Caco-2 (cell line): ENCODE results near the gene PFKFB3. TPM values are rescaled to one million over a fixed set of nuclear protein-coding genes. Genes with fewer than 3 reads are reported as not detected.

Experiments used
- Bru-seq: library from RNA; stranded (reverse); fragments of 400-500 nt; gene quantifications from one replicate; lab custom pipeline; 2021; lab: Mats Ljungman, UMichigan
- BruChase-seq, 2 experiments: library from RNA; stranded (reverse); fragments of 400-500 nt; gene quantifications; one replicate each; lab custom pipeline; 2021; lab: Mats Ljungman, UMichigan
- BruUV-seq: library from RNA; stranded (reverse); fragments of 400-500 nt; replicated peaks from 2 replicates; lab custom pipeline; 2021; lab: Mats Ljungman, UMichigan
- CTCF ChIA-PET: fragments of 300-600 bp; sonication (Branson Sonifier 250); formaldehyde crosslinking; loops from one replicate; lab custom pipeline; 2022; ENCODE audit warnings: antibody characterized with exemption; lab: Charles Lee
- POLR2A ChIA-PET: fragments of 300-600 bp; sonication (Branson Sonifier 250); formaldehyde crosslinking; loops from one replicate; lab custom pipeline; 2022; ENCODE audit warnings: antibody characterized with exemption; lab: Charles Lee
- DNase-seq, 2 experiments: peaks; one replicate each; pipeline versions ENCODE4 v3.0.0 to v3.0.0-alpha.2; 2020 to 2022
- H3K27me3 ChIP-seq: replicated peaks from 2 replicates; pipeline ENCODE4 v1.6.0; 2011; ENCODE audit warnings: low read length; ENCODE audit not compliant: control insufficient read depth, insufficient read depth
- H3K36me3 ChIP-seq: 2 replicates; pipeline ENCODE4 v1.5.1; 2011; ENCODE audit warnings: low read length; ENCODE audit not compliant: control insufficient read depth, insufficient read depth
- H3K4me1 ChIP-seq: fragments of 250-450 bp; sonication (Bioruptor Pico); 2 replicates; pipeline ENCODE4 v1.5.1; 2020; ENCODE audit warnings: mild to moderate bottlenecking
- H3K4me3 ChIP-seq: 2 replicates; pipeline ENCODE4 v1.5.1; 2011; ENCODE audit warnings: low read depth, mild to moderate bottlenecking, control low read depth, low read length
- H3K9me3 ChIP-seq: fragments of 250-450 bp; sonication (Bioruptor Pico); 2 replicates; pipeline ENCODE4 v1.5.1; 2020; ENCODE audit warnings: mild to moderate bottlenecking, moderate library complexity
- H3K27ac Mint-ChIP-seq: one replicate; pipeline ENCODE4 v1.8.0; 2022; ENCODE audit warnings: mixed read lengths; ENCODE audit not compliant: unreplicated experiment
- H3K27me3 Mint-ChIP-seq: one replicate; pipeline ENCODE4 v1.8.0; 2022; ENCODE audit warnings: mixed read lengths; ENCODE audit not compliant: insufficient read depth, unreplicated experiment
- H3K36me3 Mint-ChIP-seq: one replicate; pipeline ENCODE4 v1.8.0; 2022; ENCODE audit warnings: mild to moderate bottlenecking, mixed read lengths; ENCODE audit not compliant: insufficient read depth, unreplicated experiment
- H3K4me1 Mint-ChIP-seq: one replicate; pipeline ENCODE4 v1.8.0; 2022; ENCODE audit warnings: low read depth, mixed read lengths; ENCODE audit not compliant: unreplicated experiment
- H3K4me3 Mint-ChIP-seq: one replicate; pipeline ENCODE4 v1.8.0; 2022; ENCODE audit warnings: mild to moderate bottlenecking, moderate library complexity, mixed read lengths; ENCODE audit not compliant: unreplicated experiment
- H3K9me3 Mint-ChIP-seq: one replicate; pipeline ENCODE4 v1.8.0; 2022; ENCODE audit warnings: mixed read lengths; ENCODE audit not compliant: unreplicated experiment
- CTCF ChIP-seq, 2 experiments: fragments of 200-600 bp in 1 of 2; IDR thresholded peaks; 1 replicate in 1 of 2; 2 replicates in 1 of 2; pipeline versions ENCODE4 v1.5.1 to v1.8.0; 2011 to 2022; ENCODE audit warnings: antibody characterized with exemption in 1 of 2, control low read depth in 1 of 2, inconsistent platforms in 1 of 2, low read depth in 1 of 2, low read length in 1 of 2, mild to moderate bottlenecking in 1 of 2, moderate library complexity in 1 of 2; ENCODE audit not compliant: insufficient read depth in 1 of 2, severe bottlenecking in 1 of 2, unreplicated experiment in 1 of 2
- intact Hi-C: fragments of 100-400 bp; cut with micrococcal nuclease; formaldehyde crosslinking; loops from one replicate; pipeline ENCODE4 v1.10.0; 2022; ENCODE audit not compliant: unreplicated experiment
- long read RNA-seq: library from polyadenylated mRNA; stranded (forward); transcript quantifications from one replicate; pipeline ENCODE4 v2.0.0, GENCODE V29; 2022
- total RNA-seq: library from RNA; stranded (reverse); gene quantifications from 2 replicates; pipeline ENCODE4 v1.2.3, GENCODE V29; 2022

The PFKFB3 gene
- total RNA-seq (33.0 and 35.4 TPM in 2 replicates), Bru-seq, nascent RNA (percentile 76 among the genes with signal in this experiment), BruChase-seq, experiment 1, labeled RNA remaining after a 2-hour chase (percentile 78 among the genes with signal in this experiment), BruChase-seq, experiment 2, labeled RNA remaining after a 6-hour chase (percentile 82 among the genes with signal in this experiment)
- long read RNA-seq, full-length matches to known transcripts: 9 of 19 reads
- long read RNA-seq, partial matches to known transcripts: 2 of 19 reads
- long read RNA-seq, other reads (novel, unspliced or antisense): 8 of 19 reads

- CTCF ChIA-PET: interaction anchor here (0.6 to 5.2 kb wide), 29 partner anchors 11 to 313 kb away, joined by 3 to 327 read pairs (median 4); partner anchors contain the start of genes ANKRD16 and FBH1
- peaks cover 8% of the 10 kb centered on the region for H3K4me1 Mint-ChIP-seq
- H3K9me3 Mint-ChIP-seq: no peaks in the 10 kb centered on the region
- H3K27ac Mint-ChIP-seq: peak within 1 kb of the TSS; percentile 78
- POLR2A ChIA-PET: interaction anchor here (0.6 to 2.8 kb wide), 18 partner anchors 8 to 1729 kb away, joined by 3 to 46 read pairs (median 4); partner anchors contain the start of genes ANKRD16 and FBH1
- no peaks in the 10 kb centered on the region for H3K27me3 ChIP-seq
- no peaks in the 10 kb centered on the region for H3K9me3 ChIP-seq
- BruUV-seq: no TSS peak
- peak; percentile 96 to 99 for DNase-seq
- no peaks in the 10 kb centered on the region for H3K27me3 Mint-ChIP-seq
- H3K36me3 Mint-ChIP-seq: peaks cover 23% of the 10 kb centered on the region
- H3K36me3 ChIP-seq: no peaks in the 10 kb centered on the region
- TF ChIP-seq CTCF (IDR thresholded peaks at IDR 0.05; ENCODE audit: insufficient read depth in 1 of 2, low read depth in 1 of 2, low read length in 1 of 2, severe bottlenecking in 1 of 2, unreplicated experiment in 1 of 2): peak; percentile 88 to 99
- H3K4me3 Mint-ChIP-seq: peak within 1 kb of the TSS; percentile 92
- H3K4me3 ChIP-seq: peak within 1 kb of the TSS; percentile 78
- intact Hi-C loops: loop anchor here (1.0 to 5.0 kb wide), 7 partner anchors 38 to 474 kb away; partner anchors contain the start of gene RBM17
- H3K4me1 ChIP-seq: peaks cover 13% of the 10 kb centered on the region
Measured at GRCh38 chr10:6202684-6203330, at the start of gene PFKFB3. PFKFB3 (plus strand) TSS chr10:6202932; CDS start chr10:6203261, 329 bp downstream.

- intact Hi-C loops: no loop called here
Measured at GRCh38 chr10:6153845-6154244, 48.9 kb upstream of the PFKFB3 start.

More at GRCh38 chr10:6153845-6154244, 48.9 kb upstream of the PFKFB3 start:
- Mint-ChIP-seq H3K4me3 (no peak overlapping the region), H3K9me3 (no peaks in the 10 kb centered on the region), H3K4me1 (no peaks in the 10 kb centered on the region), H3K27me3 (no peaks in the 10 kb centered on the region), H3K36me3 (peaks cover 16% of the 10 kb centered on the region), H3K27ac (peak overlapping the region; percentile 0)
- no TSS peak for BruUV-seq
- POLR2A ChIA-PET: no interaction called here
- CTCF ChIA-PET: no interaction called here
- DNase-seq: no peak
- no peaks in the 10 kb centered on the region for H3K27me3 ChIP-seq
- no peak for TF ChIP-seq CTCF (IDR thresholded peaks at IDR 0.05; ENCODE audit: insufficient read depth in 1 of 2, low read depth in 1 of 2, low read length in 1 of 2, severe bottlenecking in 1 of 2, unreplicated experiment in 1 of 2)
- H3K9me3 ChIP-seq: no peaks in the 10 kb centered on the region
- no peaks in the 10 kb centered on the region for H3K4me1 ChIP-seq
- no peak overlapping the region for H3K4me3 ChIP-seq
- H3K36me3 ChIP-seq: no peaks in the 10 kb centered on the region; the same call in 1 of the 2 replicates
